Liver (tissue), 3 donors: ENCODE data around the gene ABLIM1.

Experiments
- ATF3 ChIP-seq: IDR thresholded peaks from 2 replicates; pipeline ENCODE4 v1.6.1; 2016; ENCODE audit warnings: antibody characterized with exemption
- EGR1 ChIP-seq, 2 donors: IDR thresholded peaks; 2 replicates each; pipeline ENCODE4 v1.6.1; 2016 to 2018; ENCODE audit warnings: antibody characterized with exemption in 2 of 2, low read depth in 2 of 2
- MAX ChIP-seq: IDR thresholded peaks from 2 replicates; pipeline ENCODE4 v1.6.1; 2016; ENCODE audit warnings: antibody characterized with exemption
- TF ChIP-seq, protein P1 (sequence below): fragments of 150-350 bp; IDR thresholded peaks from 2 replicates; pipeline ENCODE4 v1.5.1; 2017; ENCODE audit warnings: improper control_type of control experiment, low read depth, low read length; ENCODE audit not compliant: missing input control
- donor health status: healthy.
- donor health status: healthy.

DNA sequence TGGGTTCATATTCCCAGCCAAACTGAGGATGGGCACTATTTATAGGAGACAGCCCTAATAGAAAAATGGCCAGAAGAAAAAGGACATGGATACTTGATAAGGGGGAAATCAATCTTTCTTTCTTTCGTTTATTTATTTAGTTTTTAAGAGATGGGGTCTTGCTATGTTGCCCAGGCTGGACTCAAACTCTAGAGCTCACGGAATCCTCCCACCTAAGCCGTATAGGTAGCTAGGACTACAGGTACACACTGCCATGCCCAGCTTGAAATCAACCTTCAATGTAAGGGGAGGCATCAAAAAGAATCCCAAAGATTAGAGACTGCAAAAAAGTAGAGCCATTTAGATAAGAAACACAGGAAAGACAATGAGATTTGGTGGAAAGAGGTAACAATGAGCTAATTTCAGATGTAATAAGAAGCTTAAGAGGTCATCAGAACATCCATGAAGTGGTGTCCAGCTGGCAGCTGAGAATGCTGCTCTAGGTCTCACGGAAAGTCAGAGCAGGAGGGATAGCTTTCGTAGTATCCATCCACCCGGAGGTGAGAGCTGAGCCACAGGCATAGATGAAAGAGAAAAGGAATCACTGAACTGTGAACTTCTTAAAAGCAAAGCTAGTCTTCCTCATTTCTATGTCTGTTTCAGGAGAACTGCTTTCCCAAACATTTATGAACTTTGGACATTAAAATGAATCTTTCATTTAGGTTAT lies 10.5 kb upstream of the ABLIM1 start:
- TF ChIP-seq, protein P1, sequence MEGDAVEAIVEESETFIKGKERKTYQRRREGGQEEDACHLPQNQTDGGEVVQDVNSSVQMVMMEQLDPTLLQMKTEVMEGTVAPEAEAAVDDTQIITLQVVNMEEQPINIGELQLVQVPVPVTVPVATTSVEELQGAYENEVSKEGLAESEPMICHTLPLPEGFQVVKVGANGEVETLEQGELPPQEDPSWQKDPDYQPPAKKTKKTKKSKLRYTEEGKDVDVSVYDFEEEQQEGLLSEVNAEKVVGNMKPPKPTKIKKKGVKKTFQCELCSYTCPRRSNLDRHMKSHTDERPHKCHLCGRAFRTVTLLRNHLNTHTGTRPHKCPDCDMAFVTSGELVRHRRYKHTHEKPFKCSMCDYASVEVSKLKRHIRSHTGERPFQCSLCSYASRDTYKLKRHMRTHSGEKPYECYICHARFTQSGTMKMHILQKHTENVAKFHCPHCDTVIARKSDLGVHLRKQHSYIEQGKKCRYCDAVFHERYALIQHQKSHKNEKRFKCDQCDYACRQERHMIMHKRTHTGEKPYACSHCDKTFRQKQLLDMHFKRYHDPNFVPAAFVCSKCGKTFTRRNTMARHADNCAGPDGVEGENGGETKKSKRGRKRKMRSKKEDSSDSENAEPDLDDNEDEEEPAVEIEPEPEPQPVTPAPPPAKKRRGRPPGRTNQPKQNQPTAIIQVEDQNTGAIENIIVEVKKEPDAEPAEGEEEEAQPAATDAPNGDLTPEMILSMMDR = no peak
- TF ChIP-seq MAX (no peak), ATF3 (no peak), EGR1 (IDR thresholded peaks at IDR 0.05; ENCODE audit: low read depth in 2 of 2) (no peak)
